HG03108 (cell line): ENCODE data around the gene CPSF4.
"Not testable (repeated sequence)": the region's sequence is repeated elsewhere in the genome, so short reads cannot be mapped to it uniquely, and the experiment has no call there.

Source experiments
- ATAC-seq: cut with Tn5 transposase; IDR thresholded peaks from one replicate; pipeline ENCODE4 v1.9.1; 2021; ENCODE audit warnings: moderate library complexity; ENCODE audit not compliant: unreplicated experiment

The CPSF4 gene

GRCh38 chr7:99478464-99479440 lies 40.0 kb downstream of the CPSF4 start:
- ATAC-seq, result no peak

- no peak for ATAC-seq
These were observed 46.4 kb downstream of the CPSF4 start for GRCh38 chr7:99485094-99485493.

GRCh38 chr7:99489235-99489634 lies 50.5 kb downstream of the CPSF4 start:
- no peak for ATAC-seq

- no peak for ATAC-seq
These were observed 52.1 kb downstream of the CPSF4 start for GRCh38 chr7:99490878-99491277.

- no peak for ATAC-seq
These were observed 55.1 kb downstream of the CPSF4 start for GRCh38 chr7:99493823-99494222.

- no peak for ATAC-seq
These were observed 59.2 kb downstream of the CPSF4 start for GRCh38 chr7:99497766-99498545.

GRCh38 chr7:99498546-99498944 lies 59.8 kb downstream of the CPSF4 start:
- ATAC-seq, result no peak

- peak; percentile 11 for ATAC-seq
These were observed 60.6 kb downstream of the CPSF4 start for GRCh38 chr7:99499371-99499720.

GRCh38 chr7:99499721-99500636 lies 61.2 kb downstream of the CPSF4 start, which contains the start of gene ZNF394:
ZNF394 (minus strand) TSS chr7:99500281; CDS start chr7:99500093, 188 bp downstream.
- ATAC-seq, result peak; percentile 39

- no peak for ATAC-seq
These were observed 61.9 kb downstream of the CPSF4 start for GRCh38 chr7:99500637-99501009.

- not testable (repeated sequence) for ATAC-seq
These were observed 62.5 kb downstream of the CPSF4 start for GRCh38 chr7:99501236-99501635.

GRCh38 chr7:99504281-99504602 lies 65.5 kb downstream of the CPSF4 start:
- ATAC-seq, result no peak

- peak; percentile 78 for ATAC-seq
These were observed 66.0 kb downstream of the CPSF4 start, which contains the start of gene ZKSCAN5 for GRCh38 chr7:99504603-99505323. ZKSCAN5 (plus strand) TSS chr7:99504662; CDS start chr7:99506045, 1,383 bp downstream.

GRCh38 chr7:99505324-99505662 lies 66.5 kb downstream of the CPSF4 start:
- ATAC-seq, result no peak
